ENCODE results near the gene N4BP3. TPM values are rescaled to one million over a fixed set of nuclear protein-coding genes. Genes with fewer than 3 reads are reported as not detected.
A peak's percentile ranks its signal among the peaks of the same experiment; 100 is the strongest.

The N4BP3 gene
- total RNA-seq, result 1 to 10 TPM in 1 of 4 donors, under 1 TPM in 3; 0.84 to 1.3 (median 0.94) TPM

GRCh38 chr5:178113141-178113787, at the start of gene N4BP3:
Gene N4BP3, plus strand, starts transcription at chr5:178113532. Its CDS starts 6,052 bp downstream, at chr5:178119584.
- peaks cover 0 to 9% (median 0%) of the 10 kb centered on the region in 4 donors for H3K9me3 ChIP-seq
- no peak for TF ChIP-seq EP300 (IDR thresholded peaks at IDR 0.05)
- TF ChIP-seq POLR2A (IDR thresholded peaks at IDR 0.05), result no peak
- no peaks in the 10 kb centered on the region for H3K36me3 ChIP-seq
- peaks cover 0 to 27% (median 15%) of the 10 kb centered on the region in 4 donors for H3K4me1 ChIP-seq
- H3K4me3 ChIP-seq, result peak within 1 kb of the TSS in 3 of 4 donors; percentile 16 to 48 (median 42)
- 1% methylated on average over 26 to 61 of the region's 96 CpGs for WGBS, 2 donors
- DNase-seq (ENCODE audit: low spot score in 2 of 2), result no peak
- H3K27me3 ChIP-seq, result peaks cover 0 to 74% of the 10 kb centered on the region in 2 donors
- H3K27ac ChIP-seq, result peak within 1 kb of the TSS in 1 of 4 donors; percentile 19

- H3K36me3 ChIP-seq, result no peaks in the 10 kb centered on the region
- no peak overlapping the region for H3K4me3 ChIP-seq
- 60 to 62% methylated on average over 6 of the region's 6 CpGs for WGBS, 2 donors
- no peaks in the 10 kb centered on the region for H3K27me3 ChIP-seq
- TF ChIP-seq CTCF (IDR thresholded peaks at IDR 0.05) (no peak), POLR2A (IDR thresholded peaks at IDR 0.05) (no peak), EP300 (IDR thresholded peaks at IDR 0.05) (no peak)
- no peaks in the 10 kb centered on the region for H3K4me1 ChIP-seq
- no peak for DNase-seq (ENCODE audit: low spot score in 2 of 2)
- no peaks in the 10 kb centered on the region for H3K9me3 ChIP-seq
- no peak overlapping the region for H3K27ac ChIP-seq
Measured at GRCh38 chr5:178067755-178068154, 45.6 kb upstream of the N4BP3 start.

- H3K36me3 ChIP-seq, result no peaks in the 10 kb centered on the region
- no peak for DNase-seq (ENCODE audit: low spot score in 2 of 2)
- no peak overlapping the region for H3K27ac ChIP-seq
- no peak overlapping the region for H3K4me3 ChIP-seq
- TF ChIP-seq CTCF (IDR thresholded peaks at IDR 0.05), result no peak
- no peak for TF ChIP-seq POLR2A (IDR thresholded peaks at IDR 0.05)
- TF ChIP-seq EP300 (IDR thresholded peaks at IDR 0.05), result no peak
- WGBS, 2 donors, result 12 to 23% methylated on average over 5 of the region's 5 CpGs
- H3K27me3 ChIP-seq, result no peaks in the 10 kb centered on the region
- no peaks in the 10 kb centered on the region for H3K4me1 ChIP-seq
- H3K9me3 ChIP-seq, result no peaks in the 10 kb centered on the region
Measured at GRCh38 chr5:178068293-178068692, 45.0 kb upstream of the N4BP3 start.

GRCh38 chr5:178069909-178070308, 43.4 kb upstream of the N4BP3 start:
- no peak for DNase-seq (ENCODE audit: low spot score in 2 of 2)
- Histone ChIP-seq H3K4me3 (no peak overlapping the region), H3K9me3 (no peaks in the 10 kb centered on the region), H3K4me1 (no peaks in the 10 kb centered on the region), H3K27ac (no peak overlapping the region), H3K27me3 (peaks cover 0 to 4% of the 10 kb centered on the region in 2 donors), H3K36me3 (no peaks in the 10 kb centered on the region)
- WGBS, 2 donors, result 55 to 56% methylated on average over 5 of the region's 5 CpGs
- TF ChIP-seq POLR2A (IDR thresholded peaks at IDR 0.05), result no peak
- TF ChIP-seq EP300 (IDR thresholded peaks at IDR 0.05), result no peak
- TF ChIP-seq CTCF (IDR thresholded peaks at IDR 0.05), result no peak

GRCh38 chr5:178071108-178071507, 42.2 kb upstream of the N4BP3 start:
- WGBS, 2 donors, result 80 to 86% methylated on average over 4 of the region's 4 CpGs

More at GRCh38 chr5:178071108-178071507, 42.2 kb upstream of the N4BP3 start:
- DNase-seq (ENCODE audit: low spot score in 2 of 2), result no peak
- H3K27me3 ChIP-seq, result peaks cover 0 to 16% of the 10 kb centered on the region in 2 donors
- TF ChIP-seq POLR2A (IDR thresholded peaks at IDR 0.05) (no peak), EP300 (IDR thresholded peaks at IDR 0.05) (no peak), CTCF (IDR thresholded peaks at IDR 0.05) (no peak)
- no peaks in the 10 kb centered on the region for H3K36me3 ChIP-seq
- H3K4me1 ChIP-seq, result peaks cover 0 to 5% (median 0%) of the 10 kb centered on the region in 4 donors
- H3K9me3 ChIP-seq, result no peaks in the 10 kb centered on the region
- H3K4me3 ChIP-seq, result no peak overlapping the region
- no peak overlapping the region for H3K27ac ChIP-seq
